ENCODE results near the gene RACK1.

DNA sequence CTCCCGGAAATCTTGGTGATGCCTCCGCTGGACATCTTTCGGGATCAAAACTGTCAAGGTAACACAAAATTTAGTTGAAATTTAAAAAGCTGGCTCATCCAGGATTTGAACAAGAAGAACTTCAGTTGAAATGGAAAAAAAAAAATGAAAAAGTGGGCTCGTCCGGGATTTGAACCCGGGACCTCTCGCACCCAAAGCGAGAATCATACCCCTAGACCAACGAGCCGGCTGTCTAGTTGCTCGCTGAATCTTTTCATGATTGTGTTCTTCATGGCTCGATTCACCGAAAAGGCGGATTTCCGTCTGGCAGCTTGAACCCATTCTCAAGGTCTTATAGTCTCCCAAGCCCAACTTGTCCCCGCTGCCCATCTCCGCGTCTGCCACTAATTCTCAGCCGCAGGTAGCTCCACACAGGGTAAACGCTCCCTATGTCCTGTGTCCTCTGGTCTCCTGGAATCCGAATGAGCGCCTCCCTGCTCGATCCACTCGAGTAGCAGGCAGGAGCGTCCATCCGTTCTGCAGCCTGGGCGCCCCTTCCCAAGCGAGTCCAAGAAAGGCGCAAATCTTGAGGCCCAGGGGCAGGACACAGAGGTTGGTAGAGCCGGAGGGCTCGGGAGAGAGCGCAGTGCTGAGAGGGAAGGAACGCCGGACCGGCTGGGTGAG lies 54.9 kb downstream of the RACK1 start:
- no peak for TF ChIP-seq EP300 (IDR thresholded peaks at IDR 0.05)
- TF ChIP-seq CTCF (IDR thresholded peaks at IDR 0.05), result no peak
- no peak for TF ChIP-seq POLR2A (IDR thresholded peaks at IDR 0.05)
- TF ChIP-seq POLR2AphosphoS5 (IDR thresholded peaks at IDR 0.05), result peak; percentile 42
